ENCODE results near the gene KLHL29. TPM values are rescaled to one million over a fixed set of nuclear protein-coding genes. Genes with fewer than 3 reads are reported as not detected.
A peak's percentile ranks its signal among the peaks of the same experiment; 100 is the strongest.

KLHL29 gene
- total RNA-seq, 1 experiment from 2014 or later = 3.4 TPM

DNA sequence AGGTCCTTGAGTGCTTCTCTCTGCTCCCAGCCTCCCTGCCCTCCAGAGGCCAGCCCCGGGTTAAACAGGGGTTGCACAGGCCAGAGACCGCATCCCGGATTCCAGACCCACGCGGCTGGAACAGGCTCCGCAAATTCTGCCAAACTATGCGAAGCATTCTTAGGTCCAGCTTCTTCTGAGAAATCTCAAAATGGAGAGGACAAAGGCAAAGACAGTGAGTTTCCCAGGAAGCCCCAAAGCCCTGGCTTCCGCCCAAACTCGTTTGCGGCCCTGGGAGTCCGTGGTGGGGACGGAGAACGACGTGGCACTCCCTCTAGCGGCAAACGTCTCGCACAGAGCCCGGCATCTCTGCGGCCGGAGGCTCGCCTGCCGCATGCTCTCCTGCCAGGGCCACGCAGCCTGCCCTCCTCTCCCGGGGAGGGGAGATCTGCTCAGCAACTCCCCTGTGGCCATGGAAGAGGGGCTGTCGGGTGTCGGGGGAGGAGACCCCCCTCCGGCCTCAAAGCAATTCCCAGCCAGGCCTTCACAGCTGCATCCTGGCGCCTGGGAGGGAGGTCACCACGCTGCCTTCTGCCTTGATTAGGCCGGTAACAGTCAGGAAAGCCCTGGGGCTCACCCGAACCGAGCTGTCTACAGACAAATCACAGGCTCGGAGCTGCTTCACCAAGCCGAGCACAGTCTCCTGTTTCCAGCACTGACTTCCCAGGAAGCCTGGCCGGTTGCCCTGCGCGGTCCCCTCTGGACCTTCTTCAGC lies 33.4 kb upstream of the KLHL29 start:
- no TSS peak for BruUV-seq (replicated peaks)

DNA sequence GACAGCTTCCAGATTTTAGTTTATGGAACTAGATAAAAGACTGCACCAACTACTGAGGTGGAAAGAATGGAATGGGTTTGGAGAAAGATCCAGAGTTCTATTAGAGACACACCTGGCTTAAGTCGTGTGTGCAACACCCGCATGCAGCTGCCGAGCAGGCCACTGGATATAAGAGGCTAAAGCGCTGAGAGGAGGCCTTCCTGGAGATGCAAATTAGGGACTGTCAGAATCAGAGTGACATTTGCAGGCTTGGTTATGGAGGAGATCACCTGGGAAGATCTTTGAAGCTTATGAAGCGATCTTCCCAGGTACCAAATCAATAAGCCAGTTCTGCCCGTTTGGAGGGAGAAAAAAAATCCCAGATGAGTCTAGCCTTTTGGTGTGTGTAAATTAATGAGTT lies 30.4 kb upstream of the KLHL29 start:
- peaks cover 67% of the 10 kb centered on the region for H3K27me3 ChIP-seq (ENCODE audit: insufficient read depth, low read depth)
- POLR2A ChIA-PET (ENCODE audit: unreplicated experiment) = no interaction called here
- H3K79me2 ChIP-seq (ENCODE audit: low read depth) = no peaks in the 10 kb centered on the region
- no peak for DNase-seq
- no peak overlapping the region for H3K27ac ChIP-seq
- no peaks in the 10 kb centered on the region for H3K36me3 ChIP-seq (ENCODE audit: low read depth)
- no peak overlapping the region for H3K4me2 ChIP-seq
- BruUV-seq (replicated peaks) = no TSS peak
- H3F3A ChIP-seq (ENCODE audit: insufficient read depth, low read depth) = no peaks in the 10 kb centered on the region
- CTCF ChIA-PET = no interaction called here
- H2AFZ ChIP-seq = no peak overlapping the region
- H3K4me1 ChIP-seq (replicated peaks; ENCODE audit: insufficient read depth) = no peaks in the 10 kb centered on the region
- no peaks in the 10 kb centered on the region; the same call in 1 of the 2 replicates for H3K9me3 ChIP-seq (ENCODE audit: insufficient read depth, low read depth)
- TF ChIP-seq EZH2 (IDR thresholded peaks at IDR 0.05; ENCODE audit: low read depth) = no peak
- TF ChIP-seq, protein P1, sequence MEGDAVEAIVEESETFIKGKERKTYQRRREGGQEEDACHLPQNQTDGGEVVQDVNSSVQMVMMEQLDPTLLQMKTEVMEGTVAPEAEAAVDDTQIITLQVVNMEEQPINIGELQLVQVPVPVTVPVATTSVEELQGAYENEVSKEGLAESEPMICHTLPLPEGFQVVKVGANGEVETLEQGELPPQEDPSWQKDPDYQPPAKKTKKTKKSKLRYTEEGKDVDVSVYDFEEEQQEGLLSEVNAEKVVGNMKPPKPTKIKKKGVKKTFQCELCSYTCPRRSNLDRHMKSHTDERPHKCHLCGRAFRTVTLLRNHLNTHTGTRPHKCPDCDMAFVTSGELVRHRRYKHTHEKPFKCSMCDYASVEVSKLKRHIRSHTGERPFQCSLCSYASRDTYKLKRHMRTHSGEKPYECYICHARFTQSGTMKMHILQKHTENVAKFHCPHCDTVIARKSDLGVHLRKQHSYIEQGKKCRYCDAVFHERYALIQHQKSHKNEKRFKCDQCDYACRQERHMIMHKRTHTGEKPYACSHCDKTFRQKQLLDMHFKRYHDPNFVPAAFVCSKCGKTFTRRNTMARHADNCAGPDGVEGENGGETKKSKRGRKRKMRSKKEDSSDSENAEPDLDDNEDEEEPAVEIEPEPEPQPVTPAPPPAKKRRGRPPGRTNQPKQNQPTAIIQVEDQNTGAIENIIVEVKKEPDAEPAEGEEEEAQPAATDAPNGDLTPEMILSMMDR (conservative IDR thresholded peaks at IDR 0.05) = no peak
- no peaks in the 10 kb centered on the region; the same call in 1 of the 2 replicates for H3K9me2 ChIP-seq (ENCODE audit: insufficient read depth)
- H4K20me1 ChIP-seq (ENCODE audit: insufficient read depth) = no peaks in the 10 kb centered on the region
- intact Hi-C loops (cut with micrococcal nuclease; ENCODE audit: unreplicated experiment) = no loop called here
- H3K4me3 ChIP-seq = no peak overlapping the region

More for the DNA sequence above, 33.4 kb upstream of the KLHL29 start:
- POLR2A ChIA-PET (ENCODE audit: unreplicated experiment) = no interaction called here
- H3K9me2 ChIP-seq (ENCODE audit: insufficient read depth) = no peaks in the 10 kb centered on the region; the same call in 1 of the 2 replicates
- no peak overlapping the region for H3K4me3 ChIP-seq
- H3K9me3 ChIP-seq (ENCODE audit: insufficient read depth, low read depth) = no peaks in the 10 kb centered on the region
- H2AFZ ChIP-seq = no peak overlapping the region
- H3K4me1 ChIP-seq (replicated peaks; ENCODE audit: insufficient read depth) = no peaks in the 10 kb centered on the region
- no peak overlapping the region for H3K4me2 ChIP-seq
- no peaks in the 10 kb centered on the region for H3K79me2 ChIP-seq (ENCODE audit: low read depth)
- CTCF ChIA-PET = interaction anchor here (0.6 kb wide), 1 partner anchor 210 kb away, joined by 3 read pairs; no protein-coding TSS in a partner anchor
- intact Hi-C loops (cut with micrococcal nuclease; ENCODE audit: unreplicated experiment) = no loop called here
- TF ChIP-seq, protein P1 (conservative IDR thresholded peaks at IDR 0.05) = peak; percentile 66
- no peak for TF ChIP-seq EZH2 (IDR thresholded peaks at IDR 0.05; ENCODE audit: low read depth)
- H3F3A ChIP-seq (ENCODE audit: insufficient read depth, low read depth) = no peaks in the 10 kb centered on the region
- H3K27ac ChIP-seq = no peak overlapping the region
- H4K20me1 ChIP-seq (ENCODE audit: insufficient read depth) = no peaks in the 10 kb centered on the region
- peak in 1 of 2 experiments; percentile 57 for DNase-seq
- H3K27me3 ChIP-seq (ENCODE audit: insufficient read depth, low read depth) = peaks cover 83% of the 10 kb centered on the region
- no peaks in the 10 kb centered on the region for H3K36me3 ChIP-seq (ENCODE audit: low read depth)

DNA sequence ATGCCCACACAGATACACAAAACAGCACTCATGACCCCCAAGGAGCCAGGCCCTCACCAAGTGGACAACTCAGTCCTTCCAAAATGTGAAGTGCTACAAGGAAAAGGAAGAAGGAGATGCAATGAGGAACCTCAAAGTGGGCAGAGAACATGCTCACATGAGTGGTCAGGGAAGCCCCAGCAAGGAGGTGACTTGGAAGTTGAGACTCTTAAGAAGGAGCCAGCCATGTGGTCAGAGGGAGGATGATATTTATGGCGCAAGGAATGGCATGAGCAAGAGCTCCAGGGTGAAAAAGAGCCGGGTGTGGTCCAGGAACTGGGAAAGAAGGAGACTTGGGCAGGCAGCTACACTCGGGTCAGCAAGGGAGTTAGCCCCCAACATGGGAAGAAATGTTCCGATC lies 30.0 kb upstream of the KLHL29 start:
- Histone ChIP-seq H3K36me3 (ENCODE audit: low read depth) (no peaks in the 10 kb centered on the region), H3K79me2 (ENCODE audit: low read depth) (no peaks in the 10 kb centered on the region), H3K27me3 (ENCODE audit: insufficient read depth, low read depth) (peaks cover 63% of the 10 kb centered on the region), H3K4me3 (no peak overlapping the region), H3F3A (ENCODE audit: insufficient read depth, low read depth) (no peaks in the 10 kb centered on the region), H3K27ac (no peak overlapping the region), H3K4me1 (replicated peaks; ENCODE audit: insufficient read depth) (no peaks in the 10 kb centered on the region), H2AFZ (no peak overlapping the region), H3K9me3 (ENCODE audit: insufficient read depth, low read depth) (no peaks in the 10 kb centered on the region; the same call in 1 of the 2 replicates), H3K9me2 (ENCODE audit: insufficient read depth) (no peaks in the 10 kb centered on the region; the same call in 1 of the 2 replicates), H3K4me2 (no peak overlapping the region), H4K20me1 (ENCODE audit: insufficient read depth) (no peaks in the 10 kb centered on the region)
- no peak for DNase-seq
- BruUV-seq (replicated peaks) = no TSS peak
- ChIA-PET CTCF (no interaction called here), POLR2A (ENCODE audit: unreplicated experiment) (no interaction called here)
- intact Hi-C loops (cut with micrococcal nuclease; ENCODE audit: unreplicated experiment) = no loop called here
- TF ChIP-seq EZH2 (IDR thresholded peaks at IDR 0.05; ENCODE audit: low read depth) = no peak
- TF ChIP-seq, protein P1 (conservative IDR thresholded peaks at IDR 0.05) = no peak
